Stimulated activated CD8-positive, alpha-beta memory T cell treated with anti-CD3 and anti-CD28 coated beads, Interleukin-2, amount 100 ng/mL, for 48 hours (primary cell): ENCODE measurements around the gene SFSWAP.
"Not testable (repeated sequence)": the region's sequence is repeated elsewhere in the genome, so short reads cannot be mapped to it uniquely, and the experiment has no call there.

ENCODE experiments used
- DNase-seq, 2 donors: peaks; one replicate each; pipeline ENCODE4 v3.0.0-alpha.2; 2020; ENCODE audit warnings: low read depth in 2 of 2

The SFSWAP gene

GRCh38 chr12:131701705-131702572 is 9.0 kb upstream of the SFSWAP start:
- DNase-seq, result no peak

DNA sequence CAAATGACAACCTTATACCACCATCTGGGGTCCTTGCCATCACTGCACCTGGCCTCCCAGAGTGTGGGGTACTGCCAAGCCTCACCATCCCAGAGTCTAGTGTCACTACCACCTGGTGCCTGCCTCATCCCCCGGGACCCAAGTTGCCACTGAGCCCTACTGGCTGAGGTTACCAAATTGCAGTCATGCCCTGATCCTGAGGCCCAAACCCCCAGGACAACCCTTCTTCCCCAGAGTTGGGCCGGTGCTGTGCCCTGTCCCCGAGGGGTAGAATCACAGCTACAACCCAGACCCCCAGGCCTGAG is 8.4 kb upstream of the SFSWAP start:
- no peak for DNase-seq

GRCh38 chr12:131703161-131703560 is 7.7 kb upstream of the SFSWAP start:
- DNase-seq, result no peak

DNA sequence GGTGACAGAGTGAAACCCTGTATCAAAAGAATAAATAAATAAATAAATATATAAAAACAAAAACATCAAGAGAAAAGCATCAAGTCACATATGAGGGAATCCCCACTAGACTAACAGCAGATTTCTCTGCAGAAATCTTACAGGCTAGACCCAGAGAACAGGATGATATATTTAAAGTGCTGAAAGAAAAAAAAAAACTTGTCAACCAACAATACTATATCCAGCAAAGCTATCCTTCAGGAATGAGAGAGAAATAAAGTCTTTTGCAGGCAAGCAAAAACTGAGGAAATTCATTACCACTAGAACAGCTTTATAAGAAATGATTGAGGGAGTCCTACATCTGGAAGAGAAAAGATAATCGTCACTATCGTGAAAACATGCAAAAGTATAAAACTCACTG is 6.4 kb upstream of the SFSWAP start:
- no peak for DNase-seq

GRCh38 chr12:131706709-131707108 is 4.2 kb upstream of the SFSWAP start:
- not testable (repeated sequence) for DNase-seq

- DNase-seq, result no peak
These were observed 1.7 kb upstream of the SFSWAP start for GRCh38 chr12:131709226-131709625.

- no peak for DNase-seq
These were observed 788 bp downstream of the SFSWAP start for GRCh38 chr12:131711551-131712205.

- no peak for DNase-seq
These were observed 2.5 kb downstream of the SFSWAP start for GRCh38 chr12:131713349-131713748.

DNA sequence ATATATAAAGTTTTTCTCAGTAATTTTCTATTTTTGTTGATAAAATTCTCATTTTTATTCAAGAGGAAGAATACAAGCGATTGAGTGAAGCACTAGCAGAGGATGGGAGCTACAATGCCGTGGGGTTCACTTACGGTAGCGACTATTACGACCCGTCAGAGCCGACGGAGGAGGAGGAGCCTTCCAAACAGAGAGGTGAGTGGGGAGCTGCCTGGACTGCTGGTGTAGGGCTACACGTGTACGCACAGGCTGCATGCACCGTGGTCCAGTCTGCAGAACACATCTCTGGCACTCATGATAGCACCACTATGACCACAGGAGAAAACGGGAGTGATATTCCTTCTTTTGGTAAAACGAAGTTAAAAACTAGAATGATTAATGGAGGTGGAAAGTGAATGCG is 3.9 kb downstream of the SFSWAP start:
- DNase-seq, result no peak

- no peak for DNase-seq
These were observed 5.4 kb downstream of the SFSWAP start for GRCh38 chr12:131716282-131716681.

DNA sequence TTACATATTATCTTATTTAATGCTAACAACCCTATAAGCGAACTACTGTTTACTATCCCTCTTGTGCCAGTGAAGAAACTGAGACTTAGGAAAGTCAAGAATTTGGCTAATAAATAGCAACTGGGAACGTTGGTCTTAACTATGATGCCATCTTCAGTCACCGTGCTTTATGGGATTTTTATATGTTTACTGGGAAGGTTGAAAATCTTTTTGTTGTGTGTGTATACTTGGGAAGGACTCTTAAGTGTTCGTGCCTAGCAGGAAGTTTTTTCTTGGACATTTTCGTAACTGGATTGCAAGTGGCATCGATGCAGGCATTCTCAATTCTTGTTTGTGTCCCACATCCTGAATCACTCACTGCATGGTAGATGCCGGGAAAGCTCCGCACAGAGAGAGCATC is 9.4 kb downstream of the SFSWAP start:
- DNase-seq, result no peak

DNA sequence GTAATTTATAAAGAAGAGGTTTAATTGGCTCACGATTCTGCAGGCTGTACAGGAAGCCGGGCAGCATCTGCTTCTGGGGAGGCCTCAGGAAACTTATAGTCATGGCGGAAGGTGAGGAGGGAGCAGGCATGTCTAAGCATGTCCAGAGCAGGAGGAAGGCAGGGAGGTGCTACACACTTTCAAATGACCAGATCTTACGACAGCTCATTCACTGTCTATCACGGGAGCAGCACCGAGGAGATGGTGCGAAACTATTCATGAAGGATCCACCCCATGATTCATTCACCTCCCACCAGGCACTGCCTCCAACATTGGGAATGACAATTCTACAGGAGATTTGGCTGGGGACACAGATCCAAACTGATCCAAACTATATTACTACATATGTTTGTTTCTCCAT is 10.0 kb downstream of the SFSWAP start:
- DNase-seq, result no peak

DNA sequence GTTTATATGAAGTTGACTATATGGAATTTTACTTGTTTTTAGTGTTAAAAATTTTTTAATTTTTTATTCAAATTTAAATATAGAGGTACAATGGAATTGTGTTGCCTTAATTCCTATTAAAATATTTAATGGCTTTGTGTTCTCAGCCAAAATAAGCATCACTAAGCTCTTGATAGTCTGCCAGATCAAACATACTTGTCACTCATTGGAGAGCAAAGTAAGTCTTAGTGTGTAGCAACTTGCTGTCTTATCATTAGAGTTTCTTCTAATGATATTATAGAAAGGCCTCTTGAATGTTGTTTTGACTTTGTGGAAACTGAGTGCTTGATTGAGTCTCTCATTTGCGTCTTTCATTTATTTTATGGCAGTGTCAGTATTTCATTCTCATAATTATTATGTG is 10.7 kb downstream of the SFSWAP start:
- DNase-seq, result no peak

DNA sequence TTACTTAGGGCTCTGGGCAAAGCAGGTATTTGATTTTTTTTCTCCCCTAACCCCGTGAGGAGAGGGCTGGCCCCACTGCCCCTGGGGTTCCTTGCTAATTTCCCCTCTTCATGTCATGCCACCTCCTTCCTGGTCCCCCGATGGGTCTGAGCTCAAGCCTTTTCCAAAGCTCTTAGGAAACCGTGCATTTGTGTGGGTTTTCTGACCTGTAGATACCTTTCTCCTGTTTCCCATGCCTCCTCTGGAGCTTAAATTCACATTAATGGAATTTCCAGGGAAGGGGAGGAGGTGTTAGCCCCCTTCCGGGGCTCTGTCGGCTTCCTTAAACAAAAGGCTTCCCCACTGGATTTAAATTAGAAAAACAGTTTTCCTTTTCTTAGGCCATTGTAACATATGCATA is 12.6 kb downstream of the SFSWAP start:
- no peak for DNase-seq

DNA sequence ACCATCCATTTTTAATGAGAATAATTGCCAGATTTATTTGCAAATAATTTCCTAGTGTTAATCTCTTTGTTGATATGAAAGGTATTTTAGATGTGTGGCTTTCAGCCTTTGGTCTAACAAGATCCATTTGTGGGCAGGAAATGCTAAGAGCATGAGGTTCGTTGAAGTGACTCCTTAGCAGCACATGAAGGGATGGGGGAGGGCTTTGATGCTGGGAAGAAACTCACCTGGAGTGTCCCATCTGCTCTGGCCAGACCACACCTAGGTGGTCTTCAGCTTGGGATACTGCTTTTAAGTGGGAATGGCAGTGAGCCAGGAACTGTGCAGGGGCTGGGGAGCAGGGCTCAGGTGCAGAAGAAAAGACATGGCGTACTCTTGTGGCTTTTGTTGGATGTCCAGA is 13.6 kb downstream of the SFSWAP start:
- no peak for DNase-seq

DNA sequence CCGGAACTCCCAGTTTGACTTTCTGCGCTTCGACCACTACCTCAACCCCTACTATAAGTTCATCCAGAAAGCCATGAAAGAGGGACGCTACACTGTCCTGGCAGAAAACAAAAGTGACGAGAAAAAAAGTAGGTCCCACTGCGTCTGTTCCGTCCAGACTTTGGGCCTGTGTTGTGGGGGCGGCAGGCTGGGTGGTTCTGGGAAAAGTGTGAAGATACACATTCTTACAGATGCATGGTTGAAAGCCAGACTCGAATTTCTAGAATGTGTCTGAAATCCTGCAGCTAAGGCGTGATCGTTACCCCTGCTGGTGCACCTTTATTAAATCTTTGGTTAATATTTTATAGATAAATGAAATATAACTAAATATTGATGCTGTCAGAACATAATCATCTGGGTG is 14.6 kb downstream of the SFSWAP start:
- DNase-seq, result no peak

- no peak for DNase-seq
These were observed 17.8 kb downstream of the SFSWAP start for GRCh38 chr12:131728720-131729119.

- no peak for DNase-seq
These were observed 18.5 kb downstream of the SFSWAP start for GRCh38 chr12:131729254-131729955.

- no peak for DNase-seq
These were observed 22.2 kb downstream of the SFSWAP start for GRCh38 chr12:131732996-131733615.

GRCh38 chr12:131733874-131734273 is 23.0 kb downstream of the SFSWAP start:
- DNase-seq, result no peak

- no peak for DNase-seq
These were observed 23.7 kb downstream of the SFSWAP start for GRCh38 chr12:131734336-131735152.

DNA sequence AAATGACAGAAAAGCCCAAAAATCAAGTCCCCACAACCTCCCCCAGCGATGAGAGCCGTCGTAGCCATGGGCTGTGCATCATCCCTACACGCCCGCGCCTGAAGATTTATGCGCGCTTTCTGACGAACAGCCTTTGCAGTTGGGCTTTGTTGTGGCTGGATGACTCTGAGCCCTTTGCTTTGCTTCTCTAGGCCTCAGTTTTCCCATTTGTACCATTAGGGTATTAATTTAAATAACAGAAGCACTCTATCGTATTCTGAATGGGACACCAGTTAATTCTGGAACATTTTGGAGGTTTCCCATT is 24.2 kb downstream of the SFSWAP start:
- no peak for DNase-seq
